ENCODE measurements around the gene IGF1R.
"Not testable (repeated sequence)": the region's sequence is repeated elsewhere in the genome, so short reads cannot be mapped to it uniquely, and the experiment has no call there.

IGF1R gene

DNA sequence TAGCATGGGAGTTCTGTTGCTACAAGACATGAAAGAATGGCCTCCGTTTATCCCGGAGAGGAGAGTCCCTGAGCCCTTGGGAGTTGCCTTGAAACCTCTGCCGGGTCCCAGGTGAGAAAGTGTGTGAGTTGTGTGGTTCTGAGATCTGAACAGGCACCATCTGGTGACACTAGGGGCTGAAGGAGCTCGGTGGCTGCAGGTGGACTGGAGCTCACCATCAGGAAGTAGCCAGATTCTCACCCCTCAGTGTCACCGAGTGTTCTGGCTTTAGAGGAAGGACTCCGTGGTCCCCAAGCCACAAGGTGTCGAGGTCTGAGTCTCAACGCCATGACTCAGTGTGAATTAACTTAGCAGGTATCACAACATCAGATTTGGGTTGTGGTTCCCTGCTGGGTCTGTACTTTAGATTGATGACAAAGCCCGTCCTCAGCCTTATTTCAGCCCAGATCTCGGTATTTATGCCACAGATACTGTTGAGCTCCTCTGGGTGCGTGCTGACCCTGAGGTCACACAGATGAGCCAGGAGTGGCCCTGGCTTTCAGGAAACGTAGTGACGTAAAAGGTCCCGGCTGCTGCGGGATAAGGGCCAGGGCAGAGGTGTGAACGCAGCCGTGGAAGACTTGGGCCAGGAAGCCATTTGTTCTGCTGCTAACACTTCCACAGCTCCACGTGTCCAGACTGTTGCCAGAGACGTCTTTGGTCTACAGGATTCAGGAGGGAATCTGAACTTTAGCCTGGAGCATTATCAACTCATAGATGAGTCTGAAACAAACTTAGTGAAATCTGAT lies 304.9 kb downstream of the IGF1R start:
- DNase-seq, result no peak

DNA sequence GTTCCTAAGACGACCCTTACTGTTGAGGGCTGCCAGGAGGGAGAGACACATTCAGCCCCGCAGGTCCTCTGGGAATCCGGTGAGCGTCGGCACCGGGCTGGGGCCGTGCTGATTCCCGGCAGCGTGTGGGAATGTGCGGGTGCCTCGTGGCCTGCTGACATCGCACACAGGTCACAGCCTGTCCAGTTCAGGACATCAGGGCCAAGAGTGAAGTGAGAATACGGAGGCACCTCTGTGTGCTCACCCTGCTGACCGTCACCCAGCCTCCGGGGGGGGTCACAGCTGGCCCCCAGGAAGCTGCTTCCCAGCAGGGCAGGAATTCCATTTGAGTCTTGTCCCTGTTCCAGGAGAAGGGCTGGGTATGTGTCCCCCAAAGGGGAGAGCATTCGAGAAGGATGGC lies 305.6 kb downstream of the IGF1R start:
- DNase-seq, result no peak

DNA sequence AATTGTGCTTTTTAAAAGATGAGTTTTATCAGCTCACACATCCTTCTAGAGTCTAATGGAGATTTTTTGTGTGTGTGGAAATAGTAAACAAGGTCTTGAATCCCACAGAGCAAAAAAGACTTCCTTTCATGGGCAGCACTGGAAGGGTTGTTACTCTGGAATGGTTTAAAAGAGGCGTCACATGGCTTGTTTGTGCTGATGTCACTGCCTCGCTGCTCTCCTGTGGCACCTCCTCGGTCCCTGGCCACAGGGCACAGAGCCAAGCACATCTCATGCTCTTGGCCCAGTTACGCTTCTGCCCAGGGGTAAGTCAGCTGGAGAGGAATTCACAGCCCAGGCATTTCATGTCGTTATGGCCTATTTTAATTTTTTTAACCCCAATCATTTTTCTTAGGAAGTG lies 306.1 kb downstream of the IGF1R start:
- peak in 1 of 2 experiments; percentile 60 for DNase-seq

DNA sequence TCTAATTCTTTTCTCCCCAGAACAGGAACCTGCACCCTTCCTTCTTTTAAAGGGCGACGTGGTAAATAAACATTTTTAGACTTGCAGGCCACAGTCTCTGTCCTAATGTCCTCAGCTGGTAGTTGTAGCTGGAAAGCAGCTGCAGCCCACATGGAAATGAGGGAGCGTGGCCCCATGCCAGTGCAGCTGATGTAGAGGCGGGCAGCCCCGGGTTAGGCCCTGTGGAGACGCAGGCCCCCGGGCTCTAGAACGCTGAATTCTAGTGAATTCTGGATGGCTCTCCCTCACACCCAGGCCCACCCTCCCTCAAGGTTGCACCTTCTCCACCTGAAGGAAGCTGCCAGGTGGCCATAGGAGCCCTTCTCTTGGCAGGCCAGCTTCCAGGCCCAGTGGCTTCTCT lies 307.0 kb downstream of the IGF1R start:
- no peak for DNase-seq

DNA sequence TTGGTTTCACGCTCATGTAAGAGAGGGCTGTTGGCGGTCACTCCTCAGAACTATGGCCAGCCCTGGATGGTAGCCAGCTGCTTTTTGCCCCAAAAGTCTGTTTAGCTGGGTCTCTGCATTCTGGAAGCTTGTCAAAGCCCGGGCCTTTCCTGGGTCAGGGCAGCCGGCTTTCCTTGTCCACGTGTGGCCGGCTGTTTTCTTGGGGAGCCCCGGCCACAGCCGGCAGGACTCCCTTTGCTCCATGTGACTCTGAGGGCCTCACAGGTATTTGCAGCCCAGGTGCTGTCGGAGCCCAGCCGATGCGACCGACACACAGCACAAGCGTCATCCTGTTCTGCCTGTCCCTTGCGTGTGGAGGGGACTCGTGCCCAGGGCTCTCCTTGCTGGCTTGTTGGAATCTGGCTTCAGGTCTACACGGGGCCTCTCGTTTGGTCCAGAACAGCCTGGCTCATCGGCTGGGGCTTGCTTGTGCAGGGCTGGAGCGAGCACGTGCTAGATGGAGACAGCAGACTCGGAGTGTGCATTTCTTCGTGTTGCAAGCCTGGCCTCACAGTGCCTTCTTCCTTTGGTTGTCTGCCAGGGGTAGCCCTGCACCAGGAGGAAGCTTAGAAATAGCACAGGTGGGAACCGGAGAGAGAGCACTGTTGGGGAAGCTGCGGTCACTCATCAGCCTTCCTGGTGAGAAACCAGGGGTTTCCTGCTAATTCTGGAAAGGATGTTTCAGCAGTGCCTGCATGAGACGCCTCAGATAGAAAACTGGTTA lies 307.8 kb downstream of the IGF1R start:
- no peak for DNase-seq

DNA sequence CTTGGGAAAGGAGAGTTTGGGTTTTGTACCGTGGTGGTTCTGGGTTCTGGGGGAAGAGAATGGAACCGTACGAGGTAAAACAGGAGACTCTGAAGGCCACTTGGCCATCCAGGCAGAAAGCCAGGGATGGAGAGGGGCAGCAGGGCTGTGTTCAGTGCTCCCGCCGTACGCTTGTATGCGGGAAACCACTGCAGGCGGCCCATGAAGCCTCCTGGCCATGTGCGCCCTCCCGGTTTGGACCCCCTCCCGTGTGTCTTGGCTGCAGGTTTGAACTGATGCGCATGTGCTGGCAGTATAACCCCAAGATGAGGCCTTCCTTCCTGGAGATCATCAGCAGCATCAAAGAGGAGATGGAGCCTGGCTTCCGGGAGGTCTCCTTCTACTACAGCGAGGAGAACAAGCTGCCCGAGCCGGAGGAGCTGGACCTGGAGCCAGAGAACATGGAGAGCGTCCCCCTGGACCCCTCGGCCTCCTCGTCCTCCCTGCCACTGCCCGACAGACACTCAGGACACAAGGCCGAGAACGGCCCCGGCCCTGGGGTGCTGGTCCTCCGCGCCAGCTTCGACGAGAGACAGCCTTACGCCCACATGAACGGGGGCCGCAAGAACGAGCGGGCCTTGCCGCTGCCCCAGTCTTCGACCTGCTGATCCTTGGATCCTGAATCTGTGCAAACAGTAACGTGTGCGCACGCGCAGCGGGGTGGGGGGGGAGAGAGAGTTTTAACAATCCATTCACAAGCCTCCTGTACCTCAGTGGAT lies 308.6 kb downstream of the IGF1R start:
- DNase-seq, result no peak

DNA sequence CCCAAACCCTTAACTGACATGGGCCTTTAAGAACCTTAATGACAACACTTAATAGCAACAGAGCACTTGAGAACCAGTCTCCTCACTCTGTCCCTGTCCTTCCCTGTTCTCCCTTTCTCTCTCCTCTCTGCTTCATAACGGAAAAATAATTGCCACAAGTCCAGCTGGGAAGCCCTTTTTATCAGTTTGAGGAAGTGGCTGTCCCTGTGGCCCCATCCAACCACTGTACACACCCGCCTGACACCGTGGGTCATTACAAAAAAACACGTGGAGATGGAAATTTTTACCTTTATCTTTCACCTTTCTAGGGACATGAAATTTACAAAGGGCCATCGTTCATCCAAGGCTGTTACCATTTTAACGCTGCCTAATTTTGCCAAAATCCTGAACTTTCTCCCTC lies 309.3 kb downstream of the IGF1R start:
- no peak for DNase-seq

DNA sequence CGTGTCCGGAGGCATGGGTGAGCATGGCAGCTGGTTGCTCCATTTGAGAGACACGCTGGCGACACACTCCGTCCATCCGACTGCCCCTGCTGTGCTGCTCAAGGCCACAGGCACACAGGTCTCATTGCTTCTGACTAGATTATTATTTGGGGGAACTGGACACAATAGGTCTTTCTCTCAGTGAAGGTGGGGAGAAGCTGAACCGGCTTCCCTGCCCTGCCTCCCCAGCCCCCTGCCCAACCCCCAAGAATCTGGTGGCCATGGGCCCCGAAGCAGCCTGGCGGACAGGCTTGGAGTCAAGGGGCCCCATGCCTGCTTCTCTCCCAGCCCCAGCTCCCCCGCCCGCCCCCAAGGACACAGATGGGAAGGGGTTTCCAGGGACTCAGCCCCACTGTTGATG lies 309.7 kb downstream of the IGF1R start:
- no peak for DNase-seq

DNA sequence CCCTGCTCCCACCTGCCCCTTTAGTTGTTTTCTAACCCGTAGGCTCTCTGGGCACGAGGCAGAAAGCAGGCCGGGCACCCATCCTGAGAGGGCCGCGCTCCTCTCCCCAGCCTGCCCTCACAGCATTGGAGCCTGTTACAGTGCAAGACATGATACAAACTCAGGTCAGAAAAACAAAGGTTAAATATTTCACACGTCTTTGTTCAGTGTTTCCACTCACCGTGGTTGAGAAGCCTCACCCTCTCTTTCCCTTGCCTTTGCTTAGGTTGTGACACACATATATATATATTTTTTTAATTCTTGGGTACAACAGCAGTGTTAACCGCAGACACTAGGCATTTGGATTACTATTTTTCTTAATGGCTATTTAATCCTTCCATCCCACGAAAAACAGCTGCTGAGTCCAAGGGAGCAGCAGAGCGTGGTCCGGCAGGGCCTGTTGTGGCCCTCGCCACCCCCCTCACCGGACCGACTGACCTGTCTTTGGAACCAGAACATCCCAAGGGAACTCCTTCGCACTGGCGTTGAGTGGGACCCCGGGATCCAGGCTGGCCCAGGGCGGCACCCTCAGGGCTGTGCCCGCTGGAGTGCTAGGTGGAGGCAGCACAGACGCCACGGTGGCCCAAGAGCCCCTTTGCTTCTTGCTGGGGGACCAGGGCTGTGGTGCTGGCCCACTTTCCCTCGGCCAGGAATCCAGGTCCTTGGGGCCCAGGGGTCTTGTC lies 310.7 kb downstream of the IGF1R start:
- no peak for DNase-seq

DNA sequence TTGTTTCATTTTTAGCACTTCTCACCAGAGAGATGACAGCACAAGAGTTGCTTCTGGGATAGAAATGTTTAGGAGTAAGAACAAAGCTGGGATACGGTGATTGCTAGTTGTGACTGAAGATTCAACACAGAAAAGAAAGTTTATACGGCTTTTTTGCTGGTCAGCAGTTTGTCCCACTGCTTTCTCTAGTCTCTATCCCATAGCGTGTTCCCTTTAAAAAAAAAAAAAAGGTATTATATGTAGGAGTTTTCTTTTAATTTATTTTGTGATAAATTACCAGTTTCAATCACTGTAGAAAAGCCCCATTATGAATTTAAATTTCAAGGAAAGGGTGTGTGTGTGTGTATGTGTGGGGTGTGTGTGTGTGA lies 311.3 kb downstream of the IGF1R start:
- no peak for DNase-seq

DNA sequence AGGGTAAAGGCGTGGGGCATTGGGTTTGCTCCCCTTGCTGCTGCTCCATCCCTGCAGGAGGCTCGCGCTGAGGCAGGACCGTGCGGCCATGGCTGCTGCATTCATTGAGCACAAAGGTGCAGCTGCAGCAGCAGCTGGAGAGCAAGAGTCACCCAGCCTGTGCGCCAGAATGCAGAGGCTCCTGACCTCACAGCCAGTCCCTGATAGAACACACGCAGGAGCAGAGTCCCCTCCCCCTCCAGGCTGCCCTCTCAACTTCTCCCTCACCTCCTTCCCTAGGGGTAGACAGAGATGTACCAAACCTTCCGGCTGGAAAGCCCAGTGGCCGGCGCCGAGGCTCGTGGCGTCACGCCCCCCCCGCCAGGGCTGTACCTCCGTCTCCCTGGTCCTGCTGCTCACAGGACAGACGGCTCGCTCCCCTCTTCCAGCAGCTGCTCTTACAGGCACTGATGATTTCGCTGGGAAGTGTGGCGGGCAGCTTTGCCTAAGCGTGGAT lies 312.3 kb downstream of the IGF1R start:
- no peak for DNase-seq

DNA sequence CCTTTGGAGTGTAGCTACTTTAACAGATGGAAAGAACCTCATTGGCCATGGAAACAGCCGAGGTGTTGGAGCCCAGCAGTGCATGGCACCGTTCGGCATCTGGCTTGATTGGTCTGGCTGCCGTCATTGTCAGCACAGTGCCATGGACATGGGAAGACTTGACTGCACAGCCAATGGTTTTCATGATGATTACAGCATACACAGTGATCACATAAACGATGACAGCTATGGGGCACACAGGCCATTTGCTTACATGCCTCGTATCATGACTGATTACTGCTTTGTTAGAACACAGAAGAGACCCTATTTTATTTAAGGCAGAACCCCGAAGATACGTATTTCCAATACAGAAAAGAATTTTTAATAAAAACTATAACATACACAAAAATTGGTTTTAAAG lies 315.1 kb downstream of the IGF1R start:
- no peak for DNase-seq

DNA sequence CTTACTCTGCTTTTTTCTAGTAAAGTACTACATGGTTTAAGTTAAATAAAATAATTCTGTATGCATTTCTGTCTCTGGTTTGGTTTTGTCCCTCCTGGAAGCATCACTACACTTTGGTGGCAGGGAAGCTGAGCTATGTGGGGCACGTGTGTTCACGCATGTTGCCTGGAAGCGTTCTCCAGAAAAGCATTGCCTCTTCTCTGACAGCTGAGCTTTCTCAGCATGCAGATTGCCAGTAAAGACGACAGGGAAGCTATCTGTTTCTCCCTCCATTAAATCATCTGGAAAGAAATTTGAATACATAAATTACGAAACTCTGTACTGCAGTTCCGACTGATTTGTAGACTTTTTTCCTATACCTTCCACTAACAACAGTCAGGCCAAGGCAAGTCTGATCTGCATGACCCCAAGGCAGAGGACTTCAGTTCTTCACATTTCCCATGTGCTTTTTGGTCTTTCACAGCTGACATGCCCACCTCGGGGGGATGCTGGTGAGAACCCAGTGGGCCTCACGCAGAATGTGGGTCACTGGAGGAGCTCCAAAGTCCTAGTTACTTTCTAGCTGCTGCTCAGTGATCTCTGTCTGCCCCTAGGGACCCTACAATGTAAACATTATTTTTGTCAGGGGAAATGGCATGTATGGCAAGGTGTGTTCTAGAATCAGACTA lies 316.3 kb downstream of the IGF1R start:
- DNase-seq, result no peak

DNA sequence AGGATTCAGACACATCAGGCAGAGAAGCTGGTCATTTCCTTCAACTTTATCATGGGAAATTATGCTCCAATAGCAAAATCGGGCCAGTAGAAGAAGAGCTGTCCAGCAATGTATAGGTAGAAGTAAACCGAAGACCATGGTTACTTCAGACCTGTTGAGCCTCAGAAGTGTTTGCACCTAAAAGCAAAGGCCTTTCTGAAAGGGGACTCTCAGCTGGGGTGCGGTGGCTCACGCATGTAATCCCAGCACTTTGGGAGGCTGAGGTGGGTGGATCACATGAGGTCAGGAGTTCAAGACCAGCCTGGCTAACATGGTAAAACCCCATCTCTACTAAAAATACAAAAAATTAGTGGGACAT lies 316.8 kb downstream of the IGF1R start:
- not testable (repeated sequence) for DNase-seq

DNA sequence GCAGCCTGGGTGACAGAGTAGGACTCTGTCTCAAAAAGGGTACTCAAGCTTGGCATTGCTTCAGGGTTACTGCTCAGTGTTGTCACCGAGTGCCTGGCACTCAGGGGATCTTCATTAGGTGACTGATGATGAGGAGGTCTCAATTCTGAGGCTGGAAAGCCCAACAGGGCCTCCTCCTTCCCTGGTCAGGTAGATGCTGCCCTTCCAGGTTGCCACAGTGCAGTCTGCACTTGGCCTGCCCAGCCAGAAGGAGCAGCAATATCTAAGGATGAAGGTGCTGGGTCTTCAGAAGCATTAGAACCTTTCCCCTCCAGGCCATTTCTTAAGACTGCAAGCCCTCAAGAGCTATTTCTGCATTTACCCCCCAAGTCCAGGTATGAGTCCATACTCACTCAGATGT lies 317.3 kb downstream of the IGF1R start:
- DNase-seq, result no peak

DNA sequence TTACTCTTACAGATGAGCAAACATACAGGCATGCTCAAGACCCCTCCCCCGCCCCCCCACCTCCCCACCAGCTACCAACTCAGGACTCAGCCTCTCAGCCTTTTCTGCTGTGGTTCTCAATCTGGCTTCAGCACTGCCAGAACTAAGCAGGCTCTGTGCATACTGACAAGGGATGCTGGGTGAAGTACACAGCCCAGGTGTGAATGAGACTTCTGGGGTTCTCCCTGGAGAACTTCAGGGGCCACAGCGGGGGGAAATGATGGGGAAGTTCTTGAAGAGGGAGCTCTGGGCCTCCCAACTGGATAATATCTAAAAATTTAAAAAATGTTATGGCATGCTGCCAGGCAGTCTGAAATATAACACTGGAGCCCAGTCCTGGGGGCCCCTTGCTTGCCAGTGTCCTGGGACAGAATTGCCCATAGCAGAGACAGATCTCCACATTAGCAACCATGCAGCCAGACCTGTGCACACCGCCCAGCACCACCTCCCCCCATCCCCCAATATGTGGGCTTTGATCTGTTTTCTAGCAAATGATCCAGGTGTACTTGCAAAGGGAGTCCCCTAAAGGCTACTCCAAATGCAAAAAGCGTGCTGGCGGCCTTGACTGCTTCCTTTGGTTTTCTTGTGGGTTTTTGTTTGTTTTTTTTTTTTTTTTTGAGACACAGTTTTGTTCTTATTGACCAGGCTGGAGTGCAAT lies 317.9 kb downstream of the IGF1R start:
- DNase-seq, result no peak

DNA sequence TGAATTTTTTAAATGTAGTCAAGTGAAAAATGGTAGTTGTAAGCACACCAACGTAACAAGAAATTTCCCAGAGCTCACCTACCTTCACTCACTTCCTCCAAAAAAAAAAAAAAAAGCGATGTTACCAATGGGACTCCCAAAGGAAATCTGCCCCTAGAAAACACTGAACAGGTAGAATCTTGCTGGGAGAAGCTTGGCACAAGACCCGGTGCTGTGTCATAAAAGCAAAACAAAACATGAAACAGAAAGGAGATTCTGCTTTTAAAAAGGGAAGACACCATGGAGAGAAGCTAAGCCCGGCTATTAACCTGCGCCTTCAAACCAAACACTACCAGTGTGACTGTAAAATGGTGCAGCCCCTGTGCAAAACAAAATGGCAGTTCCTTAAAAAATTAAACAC lies 318.8 kb downstream of the IGF1R start:
- no peak for DNase-seq

DNA sequence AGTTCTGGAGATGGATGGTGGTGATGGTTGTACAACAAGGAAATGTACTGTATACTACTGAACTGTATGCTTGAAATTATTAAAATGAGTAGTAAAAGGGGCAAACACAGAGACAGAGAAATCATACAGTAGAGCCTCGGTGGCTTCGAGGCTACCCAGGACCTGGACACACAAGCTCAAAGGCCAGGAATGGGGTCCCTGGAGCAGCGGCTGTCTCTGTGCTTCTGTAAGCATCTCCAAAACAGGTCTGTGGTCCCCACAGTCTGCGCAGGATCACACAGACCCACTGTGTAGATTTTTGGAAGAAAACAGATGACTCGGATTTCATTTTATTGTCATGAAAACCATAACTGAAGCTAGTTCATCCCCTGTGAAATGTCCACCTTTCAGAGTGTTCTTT lies 319.6 kb downstream of the IGF1R start:
- DNase-seq, result no peak

DNA sequence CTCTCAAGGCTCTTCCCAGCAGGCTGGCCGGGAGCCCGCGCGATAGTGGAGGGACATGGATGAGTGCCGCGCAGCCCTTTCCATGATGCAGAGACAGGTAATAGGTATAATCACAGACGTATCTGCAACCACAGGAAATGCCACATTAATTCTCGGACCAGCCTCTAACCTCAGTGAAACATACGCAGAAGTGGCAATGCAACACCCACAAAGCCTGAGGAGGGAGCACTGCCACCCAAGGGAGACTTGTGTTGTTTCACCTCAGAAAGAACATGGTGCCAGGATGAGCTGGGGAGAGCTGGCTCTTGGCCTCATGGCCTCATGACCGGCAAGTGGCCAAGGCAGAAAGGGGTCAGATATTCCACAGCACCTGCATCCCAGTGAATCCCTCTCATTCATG lies 320.2 kb downstream of the IGF1R start:
- no peak for DNase-seq

DNA sequence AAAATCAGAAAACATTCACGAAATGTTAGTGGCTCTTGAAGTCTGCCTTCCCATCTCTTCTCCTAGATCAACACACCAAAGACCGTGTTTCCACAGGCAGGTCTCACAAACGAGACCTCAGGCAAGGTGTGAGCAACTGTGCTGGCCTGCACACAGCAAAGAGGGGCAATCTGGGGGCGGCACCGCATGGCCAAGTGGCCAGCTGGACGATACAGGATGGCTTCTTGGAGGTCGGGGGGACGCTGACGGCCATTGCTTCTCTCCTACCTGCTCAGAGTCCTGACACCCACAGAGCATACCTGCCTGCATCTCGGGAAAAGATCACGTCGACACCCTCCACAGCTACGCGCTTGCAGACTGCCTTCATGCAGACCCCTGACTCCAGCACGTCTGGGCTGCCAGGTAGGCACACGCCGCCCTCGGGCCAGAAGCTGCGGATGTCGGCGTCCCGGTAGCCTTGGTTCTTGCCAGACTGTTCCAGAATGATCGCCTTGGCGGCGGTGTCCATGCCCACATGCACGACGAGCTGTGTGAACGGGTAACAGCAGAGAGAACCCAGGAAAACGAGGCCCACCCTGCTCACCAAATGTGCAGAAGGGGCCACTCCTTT lies 320.9 kb downstream of the IGF1R start:
- DNase-seq, result no peak

DNA sequence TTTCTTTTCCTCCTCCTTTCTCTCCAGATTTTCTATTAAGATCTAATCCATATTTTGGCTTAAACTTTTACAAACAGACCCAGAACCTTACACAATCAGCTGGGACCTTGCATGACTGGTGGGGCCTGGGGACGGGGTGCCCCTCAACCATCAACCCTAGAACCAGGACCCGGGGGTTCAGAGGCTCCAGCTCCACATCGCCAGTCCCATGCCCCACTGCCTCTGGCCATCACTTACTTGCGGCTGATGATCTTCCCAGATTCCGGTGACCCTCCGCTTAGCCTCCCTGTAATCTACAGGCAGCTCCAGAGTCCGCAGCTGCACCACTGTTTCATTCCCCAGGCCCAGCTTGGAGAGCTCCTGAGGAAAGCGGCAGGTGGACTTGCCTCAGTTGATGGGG lies 322.5 kb downstream of the IGF1R start:
- no peak for DNase-seq

Data from SHP77 (cell line).